RWPE2 (cell line): Measurements from ENCODE around the gene PAPOLB.

Experiments
- ATAC-seq: fragments of 200-7000 bp; cut with Tn5 transposase; 3 replicates; pipeline ENCODE4 v1.9.1; 2021; ENCODE audit warnings: low read depth
- DNase-seq: peaks from one replicate; pipeline ENCODE4 v3.0.0-alpha.2; 2020; ENCODE audit warnings: low spot score
- H3K27ac ChIP-seq: fragments of 450-650 bp; 2 replicates; pipeline ENCODE4 v1.5.1; 2017; ENCODE audit warnings: mild to moderate bottlenecking; ENCODE audit not compliant: poor library complexity, severe bottlenecking
- H3K27me3 ChIP-seq: fragments of 250-450 bp; sonication (Bioruptor Pico); 2 replicates; pipeline ENCODE4 v1.5.1; 2021; ENCODE audit warnings: mild to moderate bottlenecking, moderate library complexity; ENCODE audit not compliant: insufficient read depth, poor library complexity, severe bottlenecking
- H3K36me3 ChIP-seq: fragments of 250-450 bp; sonication (Bioruptor Pico); 2 replicates; pipeline ENCODE4 v1.5.1; 2020; ENCODE audit warnings: low read depth, mild to moderate bottlenecking, moderate library complexity
- H3K4me1 ChIP-seq: fragments of 250-450 bp; sonication (Bioruptor Pico); 2 replicates; pipeline ENCODE4 v1.5.1; 2021; ENCODE audit warnings: mild to moderate bottlenecking, moderate library complexity; ENCODE audit not compliant: insufficient read depth, poor library complexity, severe bottlenecking
- H3K4me3 ChIP-seq: fragments of 250-450 bp; sonication (Bioruptor Pico); 2 replicates; pipeline ENCODE4 v1.5.1; 2021; ENCODE audit warnings: mild to moderate bottlenecking, moderate library complexity; ENCODE audit not compliant: severe bottlenecking
- H3K9me3 ChIP-seq: fragments of 250-450 bp; sonication (Bioruptor Pico); 2 replicates; pipeline ENCODE4 v1.5.1; 2021; ENCODE audit warnings: mild to moderate bottlenecking, moderate library complexity; ENCODE audit not compliant: severe bottlenecking
- CTCF ChIP-seq: fragments of 450-650 bp; IDR thresholded peaks from one replicate; pipeline ENCODE4 v1.5.1; 2017; ENCODE audit warnings: mild to moderate bottlenecking, moderate library complexity; ENCODE audit not compliant: poor library complexity, severe bottlenecking

The PAPOLB gene

GRCh38 chr7:4871930-4872675 is 10.3 kb upstream of the PAPOLB start:
- Histone ChIP-seq H3K27me3 (no peaks in the 10 kb centered on the region), H3K9me3 (no peaks in the 10 kb centered on the region), H3K4me3 (no peak overlapping the region), H3K4me1 (no peaks in the 10 kb centered on the region), H3K27ac (no peak overlapping the region), H3K36me3 (no peaks in the 10 kb centered on the region)
- no peak for TF ChIP-seq CTCF
- no peak for ATAC-seq
- peak; percentile 27 for DNase-seq

- Histone ChIP-seq H3K4me1 (no peaks in the 10 kb centered on the region), H3K36me3 (no peaks in the 10 kb centered on the region), H3K27me3 (no peaks in the 10 kb centered on the region), H3K9me3 (no peaks in the 10 kb centered on the region), H3K4me3 (no peak overlapping the region), H3K27ac (no peak overlapping the region)
- ATAC-seq (no peak), DNase-seq (peak; percentile 51)
- TF ChIP-seq CTCF = no peak
Observed at GRCh38 chr7:4871056-4871680, 9.3 kb upstream of the PAPOLB start.

- Histone ChIP-seq H3K9me3 (no peaks in the 10 kb centered on the region), H3K27ac (no peak overlapping the region), H3K4me3 (no peak overlapping the region), H3K4me1 (no peaks in the 10 kb centered on the region), H3K27me3 (peaks cover under 1% of the 10 kb centered on the region), H3K36me3 (no peaks in the 10 kb centered on the region)
- no peak for TF ChIP-seq CTCF
- no peak for DNase-seq
- no peak for ATAC-seq
Observed at GRCh38 chr7:4868493-4868892, 6.7 kb upstream of the PAPOLB start.

- DNase-seq (no peak), ATAC-seq (no peak)
- no peaks in the 10 kb centered on the region for H3K9me3 ChIP-seq
Observed at GRCh38 chr7:4866528-4867496, 5.0 kb upstream of the PAPOLB start.

More at GRCh38 chr7:4866528-4867496, 5.0 kb upstream of the PAPOLB start:
- H3K4me3 ChIP-seq = no peak overlapping the region
- TF ChIP-seq CTCF = no peak
- no peaks in the 10 kb centered on the region for H3K4me1 ChIP-seq
- no peaks in the 10 kb centered on the region for H3K36me3 ChIP-seq
- no peak overlapping the region for H3K27ac ChIP-seq
- peaks cover 12% of the 10 kb centered on the region for H3K27me3 ChIP-seq
